Panc1 (cell line): ENCODE results near the gene FRMD8. TPM values are rescaled to one million over a fixed set of nuclear protein-coding genes. Genes with fewer than 3 reads are reported as not detected.

Experiments used
- ATAC-seq: fragments of 200-7000 bp; cut with Tn5 transposase; 2 replicates; pipeline ENCODE4 v1.9.1; 2020; ENCODE audit warnings: mild to moderate bottlenecking, moderate library complexity
- BruUV-seq: library from RNA; stranded (reverse); fragments of 400-500 nt; replicated peaks from 2 replicates; lab custom pipeline; 2021; lab: Mats Ljungman, UMichigan
- CTCF ChIA-PET: fragments of 300-600 bp; sonication (Branson Sonifier 250); formaldehyde crosslinking; loops from one replicate; lab custom pipeline; 2022; ENCODE audit warnings: antibody characterized with exemption; lab: Charles Lee
- POLR2A ChIA-PET: fragments of 300-600 bp; sonication (Branson Sonifier 250); formaldehyde crosslinking; loops from one replicate; lab custom pipeline; 2022; ENCODE audit warnings: antibody characterized with exemption; lab: Charles Lee
- DNase-seq: peaks from one replicate; pipeline ENCODE4 v3.0.0-alpha.2; 2010; ENCODE audit warnings: low read depth, low spot score
- H3K27ac ChIP-seq: 2 replicates; pipeline ENCODE4 v1.5.1; 2011; ENCODE audit warnings: mild to moderate bottlenecking, low read length, inconsistent platforms
- H3K27me3 ChIP-seq: fragments of 200-500 bp; sonication (Bioruptor generic); 2 replicates; pipeline ENCODE4 v1.6.0; 2014; ENCODE audit warnings: low read length, inconsistent platforms; ENCODE audit not compliant: control insufficient read depth, insufficient read depth
- H3K36me3 ChIP-seq: fragments of 200-500 bp; sonication (Bioruptor generic); 2 replicates; pipeline ENCODE4 v1.5.1; 2014; ENCODE audit warnings: inconsistent platforms, mild to moderate bottlenecking, low read length, moderate library complexity; ENCODE audit not compliant: control insufficient read depth, insufficient read depth
- H3K4me1 ChIP-seq: 2 replicates; pipeline ENCODE4 v1.5.1; 2011; ENCODE audit warnings: inconsistent platforms, mild to moderate bottlenecking, low read length, moderate library complexity; ENCODE audit not compliant: control insufficient read depth, insufficient read depth
- H3K4me3 ChIP-seq, 2 experiments: 2 replicates each; pipeline ENCODE4 v1.5.1; 2011 to 2012; ENCODE audit warnings: low read depth in 2 of 2, low read length in 2 of 2, mild to moderate bottlenecking in 2 of 2, inconsistent platforms in 1 of 2, moderate library complexity in 1 of 2
- H3K9me3 ChIP-seq: fragments of 200-500 bp; sonication (Bioruptor generic); 2 replicates; pipeline ENCODE4 v1.5.1; 2014; ENCODE audit warnings: low read depth, mild to moderate bottlenecking, inconsistent platforms, low read length, moderate library complexity; ENCODE audit not compliant: control insufficient read depth, insufficient read depth
- CTCF ChIP-seq: fragments of 450-650 bp; IDR thresholded peaks from 2 replicates; pipeline ENCODE4 v1.5.1; 2017; ENCODE audit warnings: mild to moderate bottlenecking
- POLR2AphosphoS5 ChIP-seq: IDR thresholded peaks from 2 replicates; pipeline ENCODE4 v1.6.1; 2012; ENCODE audit warnings: mild to moderate bottlenecking, low read depth, low read length, moderate library complexity
- REST ChIP-seq, 2 experiments: IDR thresholded peaks; 2 replicates each; pipeline ENCODE4 v1.6.1; 2011 to 2012; ENCODE audit warnings: low read depth in 2 of 2, control low read depth in 1 of 2, low read length in 1 of 2, mild to moderate bottlenecking in 1 of 2, moderate library complexity in 1 of 2; ENCODE audit not compliant: insufficient read depth in 1 of 2
- SIN3A ChIP-seq: IDR thresholded peaks from 2 replicates; pipeline ENCODE4 v1.6.1; 2012; ENCODE audit warnings: low read depth, mild to moderate bottlenecking, low read length, moderate library complexity, borderline replicate concordance; ENCODE audit not compliant: insufficient read depth
- TCF7L2 ChIP-seq: IDR thresholded peaks from 2 replicates; pipeline ENCODE4 v1.6.1; 2011; ENCODE audit warnings: mild to moderate bottlenecking, low read depth, low read length, inconsistent platforms
- in situ Hi-C: cut with HindIII; loops from 2 replicates; pipeline ENCODE4 v1.10.0; 2016; ENCODE audit warnings: low sequenced_read_pairs, low pct_unique_long_range_greater_than_20kb
- intact Hi-C: fragments of 100-400 bp; cut with micrococcal nuclease; formaldehyde crosslinking; loops from one replicate; pipeline ENCODE4 v1.10.0; 2022; ENCODE audit not compliant: unreplicated experiment
- total RNA-seq: library from RNA; stranded (reverse); gene quantifications from one replicate; pipeline ENCODE4 v1.2.1, GENCODE V29; 2021; ENCODE audit not compliant: unreplicated experiment

FRMD8 gene
- total RNA-seq, 1 experiment from 2014 or later = 85.8 TPM

- Histone ChIP-seq H3K4me1 (peaks cover 48% of the 10 kb centered on the region), H3K4me3 (peak overlapping the region; percentile 91 to 99), H3K9me3 (no peaks in the 10 kb centered on the region), H3K36me3 (peaks cover 25% of the 10 kb centered on the region), H3K27me3 (no peaks in the 10 kb centered on the region), H3K27ac (peak overlapping the region; percentile 100)
- TF ChIP-seq TCF7L2 (no peak), POLR2AphosphoS5 (peak; percentile 86; the same call in 1 of the 2 replicates), SIN3A (peak; percentile 73; the same call in 1 of the 2 replicates), REST (IDR thresholded peaks at IDR 0.05; ENCODE audit: insufficient read depth in 1 of 2, low read depth in 2 of 2, low read length in 1 of 2) (no peak), CTCF (no peak)
- peak; percentile 10 for ATAC-seq
- POLR2A ChIA-PET = interaction anchor here (0.6 to 1.0 kb wide), 2 partner anchors 11 to 90 kb away, joined by 4 to 12 read pairs; no protein-coding TSS in a partner anchor
- BruUV-seq = no TSS peak
- DNase-seq = no peak
- in situ Hi-C loops = no loop called here
- CTCF ChIA-PET = no interaction called here
- intact Hi-C loops = no loop called here
These were observed 40.6 kb downstream of the FRMD8 start for GRCh38 chr11:65426839-65427690.

- Histone ChIP-seq H3K36me3 (peaks cover 25% of the 10 kb centered on the region), H3K9me3 (no peaks in the 10 kb centered on the region), H3K4me3 (peak overlapping the region; percentile 91 to 99), H3K27me3 (no peaks in the 10 kb centered on the region), H3K27ac (peak overlapping the region; percentile 100), H3K4me1 (peaks cover 56% of the 10 kb centered on the region)
- intact Hi-C loops (no loop called here), in situ Hi-C loops (no loop called here)
- ChIA-PET POLR2A (interaction anchor here (0.6 to 1.0 kb wide), 3 partner anchors 12 to 89 kb away, joined by 3 to 12 read pairs (median 4); no protein-coding TSS in a partner anchor), CTCF (no interaction called here)
- ATAC-seq = peak; percentile 16
- DNase-seq = no peak
- TF ChIP-seq SIN3A (peak; percentile 47; the same call in 1 of the 2 replicates), TCF7L2 (no peak; the same call in 1 of the 2 replicates), REST (IDR thresholded peaks at IDR 0.05; ENCODE audit: insufficient read depth in 1 of 2, low read depth in 2 of 2, low read length in 1 of 2) (no peak), POLR2AphosphoS5 (peak; percentile 59), CTCF (no peak)
- no TSS peak for BruUV-seq
These were observed 41.5 kb downstream of the FRMD8 start for GRCh38 chr11:65427691-65428577.
